ENCODE results near the gene C1orf74.
"Not testable (repeated sequence)": the region's sequence is repeated elsewhere in the genome, so short reads cannot be mapped to it uniquely, and the experiment has no call there.

The C1orf74 gene

GRCh38 chr1:209805875-209806760 lies 21.8 kb upstream of the C1orf74 start, which contains the start of gene IRF6:
IRF6 (minus strand) TSS chr1:209806142; CDS start chr1:209801413, 4,729 bp downstream.
- FAIRE-seq (no peak), DNase-seq (ENCODE audit: insufficient read length, low spot score) (peak; percentile 55)

DNA sequence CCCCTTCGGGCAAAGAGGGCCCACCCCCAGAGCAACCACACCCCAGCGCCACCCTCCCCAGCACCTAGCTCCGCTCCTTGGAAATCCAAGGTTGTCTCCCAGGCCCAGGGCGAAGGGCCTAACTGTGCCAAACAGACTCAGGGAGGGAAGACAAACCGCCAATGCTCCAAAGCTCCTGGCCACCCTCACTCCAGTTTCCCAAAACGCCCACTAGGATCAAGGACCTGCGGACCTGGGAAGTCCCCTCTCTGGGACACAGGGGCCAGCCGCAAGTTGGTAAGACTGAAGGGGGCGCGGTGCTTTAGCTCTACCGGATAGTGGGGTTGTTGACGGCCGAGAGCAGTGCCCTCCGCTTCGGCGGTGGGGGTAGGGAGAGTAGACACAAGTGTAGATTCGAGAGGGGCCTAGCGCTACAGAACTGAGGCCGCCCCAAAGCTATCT lies 21.0 kb upstream of the C1orf74 start:
- no peak for FAIRE-seq
- no peak for DNase-seq (ENCODE audit: insufficient read length, low spot score)

DNA sequence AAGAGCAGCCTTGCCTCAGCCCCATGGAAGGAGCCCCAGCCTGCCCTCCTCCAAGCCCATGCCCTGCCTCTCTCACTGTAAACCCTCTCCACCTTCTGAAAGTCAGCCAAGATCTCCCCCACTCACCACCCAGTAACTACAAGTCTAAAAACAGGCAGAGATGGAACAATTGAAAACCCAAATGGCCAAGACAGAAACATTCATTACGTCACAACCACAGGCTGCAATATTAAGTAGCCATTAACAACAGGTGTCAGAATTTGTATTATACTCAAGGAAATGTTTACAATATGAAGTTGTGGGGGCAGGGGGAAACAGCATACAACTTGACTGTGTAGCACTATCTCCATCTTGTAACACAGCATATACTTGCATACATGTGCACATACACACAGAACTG lies 19.2 kb upstream of the C1orf74 start:
- FAIRE-seq (no peak), DNase-seq (ENCODE audit: insufficient read length, low spot score) (no peak)

- FAIRE-seq (no peak), DNase-seq (ENCODE audit: insufficient read length, low spot score) (no peak)
These were observed 18.4 kb upstream of the C1orf74 start for GRCh38 chr1:209802780-209803152.

GRCh38 chr1:209802117-209802779 lies 17.9 kb upstream of the C1orf74 start:
- DNase-seq (ENCODE audit: insufficient read length, low spot score) (no peak), FAIRE-seq (no peak)

- DNase-seq (ENCODE audit: insufficient read length, low spot score) (no peak), FAIRE-seq (no peak)
These were observed 16.9 kb upstream of the C1orf74 start for GRCh38 chr1:209800984-209801834.

DNA sequence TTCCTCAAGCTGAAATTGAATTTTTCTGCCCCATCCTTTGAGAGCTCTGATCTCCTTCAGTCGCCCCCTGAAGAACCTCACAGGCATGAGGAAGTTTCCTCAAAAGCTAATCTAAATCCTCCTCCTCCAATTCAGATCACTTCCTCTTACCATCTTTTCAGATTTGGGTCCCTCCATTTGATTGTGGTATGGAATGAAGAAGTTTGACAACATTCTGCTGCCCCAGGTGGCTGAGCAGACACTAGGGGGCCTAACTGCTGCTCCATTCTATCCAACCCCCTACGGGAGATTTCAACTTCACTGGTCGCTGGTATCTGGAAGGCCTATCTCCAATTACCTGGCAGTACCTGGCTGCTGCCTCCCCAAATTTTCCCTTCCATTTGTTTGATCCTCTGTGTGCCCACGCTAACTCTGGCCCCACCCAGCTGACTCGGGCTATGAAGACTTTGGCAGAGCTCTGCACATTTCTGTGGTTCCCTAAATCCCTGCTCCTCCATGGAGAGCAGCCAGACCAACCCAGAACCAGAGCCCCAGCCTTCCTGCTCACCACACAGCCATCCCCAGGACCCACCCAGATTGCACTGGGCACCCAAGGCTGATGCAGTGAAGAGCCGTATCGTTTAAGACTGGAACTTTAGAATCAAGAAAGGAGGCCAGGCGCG lies 13.8 kb upstream of the C1orf74 start:
- FAIRE-seq (no peak), DNase-seq (ENCODE audit: insufficient read length, low spot score) (no peak)

DNA sequence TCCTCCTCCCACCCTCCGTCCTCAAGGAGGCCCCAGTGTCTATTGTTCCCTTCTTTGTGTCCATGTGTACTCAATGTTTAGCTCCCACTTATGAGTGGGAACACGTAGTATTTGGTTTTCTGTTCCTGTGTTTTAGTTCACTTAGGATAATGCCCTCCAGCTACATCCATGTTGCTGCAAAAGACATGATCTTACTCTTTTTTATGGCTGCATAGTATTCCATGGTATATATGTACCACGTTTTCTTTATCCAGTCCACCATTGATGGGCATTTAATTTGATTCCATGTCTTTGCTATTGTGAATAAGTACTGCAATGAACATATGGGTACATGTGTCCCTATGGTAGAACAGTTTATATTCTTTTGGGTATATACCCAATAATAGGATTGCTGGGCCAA lies 9.4 kb upstream of the C1orf74 start:
- FAIRE-seq; DNase-seq (ENCODE audit: insufficient read length, low spot score): not testable (repeated sequence)

DNA sequence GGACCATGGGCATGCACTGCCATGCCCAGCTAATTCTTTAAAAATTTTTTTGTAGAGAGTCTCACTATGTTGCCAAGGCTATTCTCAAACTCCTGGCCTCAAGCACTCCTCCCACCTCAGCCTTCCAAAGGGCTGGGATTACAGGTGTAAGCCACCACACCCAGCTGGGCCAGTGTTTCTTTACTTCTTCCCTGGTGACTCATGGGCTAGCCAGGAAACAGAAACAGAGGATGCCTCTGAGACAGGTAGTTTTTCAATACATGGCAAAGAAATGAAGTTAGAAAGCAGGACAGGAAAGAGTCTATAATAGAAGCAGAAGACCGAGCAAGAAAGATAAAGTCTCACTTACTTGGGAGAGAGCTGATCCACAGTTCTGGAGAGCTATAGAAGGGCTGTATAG lies 7.6 kb upstream of the C1orf74 start:
- DNase-seq (ENCODE audit: insufficient read length, low spot score) (no peak), FAIRE-seq (no peak)

GRCh38 chr1:209790286-209791193 lies 6.2 kb upstream of the C1orf74 start:
- DNase-seq (ENCODE audit: insufficient read length, low spot score) = no peak
- FAIRE-seq = no peak

DNA sequence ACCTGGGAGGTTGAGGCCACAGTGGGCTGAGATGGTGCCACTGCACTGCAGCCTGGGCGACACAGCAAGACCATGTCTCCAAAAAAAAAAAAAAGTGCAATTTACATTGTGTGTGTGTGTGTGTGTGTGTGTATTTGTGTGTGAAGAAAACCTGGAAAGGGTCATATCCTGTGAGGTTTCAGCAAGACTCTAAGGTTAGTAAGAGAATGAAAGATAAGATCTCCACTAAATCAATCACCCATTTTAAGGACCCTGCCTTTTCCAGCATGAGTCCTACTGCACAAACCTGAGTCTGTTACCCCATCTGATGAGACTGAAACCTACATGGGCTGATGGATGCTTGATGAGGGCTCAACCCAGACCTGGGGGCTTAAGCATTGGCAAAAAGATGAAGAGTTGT lies 4.9 kb upstream of the C1orf74 start:
- FAIRE-seq = no peak
- no peak for DNase-seq (ENCODE audit: insufficient read length, low spot score)

DNA sequence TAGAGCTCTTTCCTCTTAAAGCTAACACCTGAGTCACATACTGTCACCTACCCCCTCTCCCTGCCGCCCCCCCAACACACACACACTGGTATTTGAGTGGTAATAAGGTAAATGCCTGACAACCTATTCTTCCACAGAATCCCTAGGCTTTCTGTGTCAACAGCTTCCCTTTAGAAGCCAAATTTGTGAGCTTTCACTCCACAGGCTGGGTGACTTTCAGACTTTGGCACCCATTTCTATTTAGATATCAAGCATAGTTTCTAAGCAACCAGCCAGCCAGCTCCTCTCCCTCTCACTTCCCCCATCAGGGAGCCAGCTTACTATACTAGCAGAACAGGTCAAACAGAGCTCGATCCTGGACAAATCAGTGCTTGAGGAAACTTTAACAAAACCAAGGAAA lies 3.2 kb upstream of the C1orf74 start:
- FAIRE-seq = no peak
- no peak for DNase-seq (ENCODE audit: insufficient read length, low spot score)

DNA sequence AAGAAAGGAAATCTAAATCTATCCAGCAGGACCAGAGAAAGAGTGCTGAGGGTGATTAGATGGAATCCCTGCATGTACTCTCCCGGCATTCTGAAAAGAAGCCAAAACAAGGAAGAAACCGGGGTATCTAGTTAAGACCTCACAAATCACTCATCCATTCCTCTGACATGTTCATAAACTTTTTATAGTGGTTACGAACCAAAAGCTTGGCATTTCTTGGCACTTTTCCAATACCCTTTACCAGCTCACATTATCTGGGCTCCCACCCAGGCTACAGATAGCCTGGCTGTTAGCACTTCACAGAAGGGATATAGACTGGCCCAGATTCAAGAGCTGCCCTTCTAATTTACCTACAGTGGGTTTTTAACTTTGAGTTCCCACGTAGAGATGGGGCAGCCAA lies 1.8 kb upstream of the C1orf74 start:
- no peak for DNase-seq (ENCODE audit: insufficient read length, low spot score)
- no peak for FAIRE-seq

- FAIRE-seq = no peak
- DNase-seq (ENCODE audit: insufficient read length, low spot score) = no peak
These were observed 1.2 kb upstream of the C1orf74 start for GRCh38 chr1:209785592-209785991.

- no peak for FAIRE-seq
- no peak for DNase-seq (ENCODE audit: insufficient read length, low spot score)
These were observed 973 bp downstream of the C1orf74 start for GRCh38 chr1:209783386-209783785.

DNA sequence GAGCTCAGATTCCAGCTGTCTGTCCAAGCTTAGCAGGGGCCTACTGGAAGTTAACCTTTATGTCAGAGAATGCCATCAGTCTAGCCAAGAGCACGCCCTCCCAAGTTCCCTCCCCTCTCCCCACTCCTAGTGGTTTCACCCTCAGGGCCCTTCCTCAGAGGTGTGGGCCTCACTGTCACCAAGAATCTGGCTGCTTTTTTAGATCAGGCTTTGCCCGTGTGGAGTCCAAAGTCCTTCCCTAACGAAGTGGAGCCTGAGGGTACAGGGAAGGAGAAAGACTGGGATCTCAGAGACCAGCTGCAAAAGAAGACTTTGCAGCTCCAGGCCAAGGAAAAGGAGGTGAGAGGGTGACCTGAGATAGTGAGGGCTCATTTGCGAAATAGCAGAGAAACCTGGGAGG lies 4.1 kb downstream of the C1orf74 start:
- FAIRE-seq (no peak), DNase-seq (ENCODE audit: insufficient read length, low spot score) (no peak)

- no peak for DNase-seq (ENCODE audit: insufficient read length, low spot score)
- FAIRE-seq = no peak
These were observed 6.3 kb downstream of the C1orf74 start for GRCh38 chr1:209778102-209778501.

DNA sequence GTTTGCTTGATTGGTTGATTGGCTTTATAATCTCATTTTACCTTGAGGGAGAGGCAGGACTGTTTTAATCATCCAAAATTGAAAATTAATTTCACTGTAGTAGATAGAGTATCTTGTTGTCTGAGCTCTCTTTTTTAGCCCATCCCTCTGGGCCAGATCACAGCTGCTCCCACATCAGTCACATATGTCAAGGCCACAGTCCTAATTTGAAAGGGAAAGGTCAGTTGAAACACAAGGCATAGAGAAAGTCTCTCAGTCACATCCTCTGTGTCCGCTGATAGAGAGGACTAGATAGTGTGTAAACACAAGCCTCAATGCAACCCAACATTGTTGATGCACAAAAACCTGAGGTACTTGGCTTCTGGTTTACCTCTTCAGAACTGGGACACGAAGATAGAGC lies 6.8 kb downstream of the C1orf74 start:
- FAIRE-seq = no peak
- no peak for DNase-seq (ENCODE audit: insufficient read length, low spot score)

- FAIRE-seq = no peak
These were observed 8.7 kb downstream of the C1orf74 start for GRCh38 chr1:209775678-209776077.

DNA sequence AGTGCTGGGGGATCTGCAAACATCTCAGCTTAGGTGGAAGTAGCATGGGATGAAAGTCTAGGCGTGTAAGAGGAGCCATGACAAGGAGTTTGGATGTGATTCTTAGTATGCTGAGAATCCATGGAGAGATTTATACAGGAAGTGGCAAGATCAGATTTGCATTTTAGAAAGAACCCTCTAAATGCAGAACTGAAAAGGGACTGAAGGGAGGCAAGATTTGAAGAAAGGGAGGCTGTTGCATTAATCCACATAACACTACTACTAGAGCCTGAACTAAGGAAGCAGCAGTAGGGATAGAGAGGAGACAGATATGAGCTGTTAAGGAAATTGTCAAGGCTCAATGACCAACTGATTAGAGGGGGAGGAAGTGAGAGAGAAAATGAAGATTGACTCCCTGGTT lies 9.8 kb downstream of the C1orf74 start:
- FAIRE-seq = no peak
- no peak for DNase-seq (ENCODE audit: insufficient read length, low spot score)

More at GRCh38 chr1:209775678-209776077, 8.7 kb downstream of the C1orf74 start:
- no peak for DNase-seq (ENCODE audit: insufficient read length, low spot score)

Measured in HTR-8/SVneo (cell line).